Skin of body (tissue), 2 donors: ENCODE results near the gene GDI1. TPM values are rescaled to one million over a fixed set of nuclear protein-coding genes. Genes with fewer than 3 reads are reported as not detected.

Source experiments
- DNase-seq: peaks from one replicate; lab custom pipeline; 2025; lab: John Stamatoyannopoulos, UW
- total RNA-seq: library from RNA; depleted of rRNA; stranded (reverse); fragments of >200 nt; gene quantifications from one replicate; pipeline ENCODE4 v1.2.3, GENCODE V29; 2014

The GDI1 gene
- total RNA-seq, 1 donor from 2014 or later: 58.2 TPM

GRCh38 chrX:154436374-154436982, 476 bp upstream of the GDI1 start:
- no peak for DNase-seq

- no peak for DNase-seq
Observed at GRCh38 chrX:154437971-154438893, 1.3 kb downstream of the GDI1 start.

- DNase-seq: no peak
Observed at GRCh38 chrX:154439841-154440240, 2.9 kb downstream of the GDI1 start.

- DNase-seq: no peak
Observed at GRCh38 chrX:154440623-154441357, 3.8 kb downstream of the GDI1 start.

GRCh38 chrX:154441564-154441963, 4.6 kb downstream of the GDI1 start:
- DNase-seq: no peak

GRCh38 chrX:154441984-154442707, 5.2 kb downstream of the GDI1 start:
- DNase-seq: no peak

GRCh38 chrX:154443479-154443910, 6.5 kb downstream of the GDI1 start:
- DNase-seq: no peak

GRCh38 chrX:154443992-154444754, 7.2 kb downstream of the GDI1 start, which contains the start of gene FAM50A:
Gene FAM50A (plus strand): TSS chrX:154444141. CDS start chrX:154444236, 95 bp downstream.
- DNase-seq: no peak

GRCh38 chrX:154444755-154445246, 7.8 kb downstream of the GDI1 start:
- DNase-seq: no peak

GRCh38 chrX:154445776-154446175, 8.8 kb downstream of the GDI1 start:
- no peak for DNase-seq

- DNase-seq: no peak
Observed at GRCh38 chrX:154446430-154446829, 9.5 kb downstream of the GDI1 start.

GRCh38 chrX:154448484-154448883, 11.5 kb downstream of the GDI1 start:
- no peak for DNase-seq

GRCh38 chrX:154449618-154450017, 12.7 kb downstream of the GDI1 start:
- DNase-seq: no peak

GRCh38 chrX:154450312-154450711, 13.4 kb downstream of the GDI1 start:
- no peak for DNase-seq

- DNase-seq: no peak
Observed at GRCh38 chrX:154452823-154453222, 15.9 kb downstream of the GDI1 start.

- no peak for DNase-seq
Observed at GRCh38 chrX:154457491-154458115, 20.6 kb downstream of the GDI1 start.

GRCh38 chrX:154458116-154458953, 21.4 kb downstream of the GDI1 start, which contains the start of gene PLXNA3:
Gene PLXNA3 (plus strand): TSS chrX:154458281. CDS start chrX:154460184, 1,903 bp downstream.
- DNase-seq: no peak

- no peak for DNase-seq
Observed at GRCh38 chrX:154458954-154459778, 22.2 kb downstream of the GDI1 start.
